H1 (cell line): ENCODE measurements around the gene MBP. TPM values are rescaled to one million over a fixed set of nuclear protein-coding genes. Genes with fewer than 3 reads are reported as not detected.

Source experiments
- ASH2L ChIP-seq: fragments of 200-600, 300-600 bp; sonication (generic); IDR thresholded peaks from one replicate; pipeline ENCODE4 v1.7.1; 2017; ENCODE audit warnings: low read length
- BCL11A ChIP-seq, 2 experiments: IDR thresholded peaks; one replicate each; pipeline ENCODE4 v1.6.1; 2011; ENCODE audit warnings: low read depth in 2 of 2, low read length in 2 of 2, mild to moderate bottlenecking in 2 of 2
- CBX5 ChIP-seq: fragments of 300-800, 300-1000 bp; sonication (generic); IDR thresholded peaks from 2 replicates; pipeline ENCODE4 v1.7.1; 2016; ENCODE audit warnings: antibody characterized with exemption, low read length, low read depth
- CTBP2 ChIP-seq: IDR thresholded peaks from 2 replicates; pipeline ENCODE4 v1.7.0; 2011; ENCODE audit warnings: borderline replicate concordance, mild to moderate bottlenecking, moderate library complexity, mixed read lengths, low read length; ENCODE audit not compliant: insufficient read depth, insufficient read length
- FOSL1 ChIP-seq: IDR thresholded peaks from 2 replicates; pipeline ENCODE4 v1.6.1; 2011; ENCODE audit warnings: mild to moderate bottlenecking, low read depth, low read length, moderate library complexity; ENCODE audit not compliant: insufficient read depth
- POU5F1 ChIP-seq: IDR thresholded peaks from 2 replicates; pipeline ENCODE4 v1.6.1; 2011; ENCODE audit warnings: low read depth, mild to moderate bottlenecking, low read length, moderate library complexity
- RBBP5 ChIP-seq: IDR thresholded peaks from 2 replicates; pipeline ENCODE4 v1.7.1; 2012; ENCODE audit warnings: low read depth, mild to moderate bottlenecking, inconsistent platforms, low read length, moderate library complexity, borderline replicate concordance
- TCF12 ChIP-seq: IDR thresholded peaks from 2 replicates; pipeline ENCODE4 v1.6.1; 2011; ENCODE audit warnings: low read depth, mild to moderate bottlenecking, low read length
- YY1 ChIP-seq: IDR thresholded peaks from 2 replicates; pipeline ENCODE4 v1.6.1; 2011; ENCODE audit warnings: low read depth, mild to moderate bottlenecking, low read length
- polyA plus RNA-seq, 7 experiments: library from polyadenylated mRNA; depleted of rRNA in 3 of 7; stranded (reverse) in 5 of 7; unstranded in 2 of 7; fragments of >200 nt in 5 of 7; fragments of 200-250 nt in 2 of 7; gene quantifications; 1 replicate in 5 of 7; 2 replicates in 1 of 7; 4 replicates in 1 of 7; pipeline versions ENCODE4 v1.2.1 to v1.2.3, GENCODE V29; 2011 to 2013; ENCODE audit warnings: missing spikeins in 2 of 7, mixed read lengths in 2 of 7
- total RNA-seq: library from RNA; stranded (reverse); fragmentation: NEBNext Ultra II Directional; extraction: Animal tissue kit (Norgen Biotek cat#: 25700); gene quantifications from 2 replicates; pipeline ENCODE4 v1.2.1, GENCODE V29; 2021
- TF ChIP-seq, protein P1 (sequence below): fragments of 300-600 bp; sonication (generic); IDR thresholded peaks from 2 replicates; pipeline ENCODE4 v1.7.1; 2012; ENCODE audit warnings: low read length, moderate library complexity, mild to moderate bottlenecking, inconsistent platforms; ENCODE audit not compliant: insufficient replicate concordance
- TF ChIP-seq, protein P2 (sequence below): IDR thresholded peaks from 2 replicates; pipeline ENCODE4 v1.6.1; 2011; ENCODE audit warnings: low read length, improper control_type of control experiment

MBP gene
- total and polyA plus RNA-seq, 2 of the 8 experiments (the other 6 are each of a cell fraction or from before 2014, with no cell fraction given): 7.7 to 19.2 TPM

DNA sequence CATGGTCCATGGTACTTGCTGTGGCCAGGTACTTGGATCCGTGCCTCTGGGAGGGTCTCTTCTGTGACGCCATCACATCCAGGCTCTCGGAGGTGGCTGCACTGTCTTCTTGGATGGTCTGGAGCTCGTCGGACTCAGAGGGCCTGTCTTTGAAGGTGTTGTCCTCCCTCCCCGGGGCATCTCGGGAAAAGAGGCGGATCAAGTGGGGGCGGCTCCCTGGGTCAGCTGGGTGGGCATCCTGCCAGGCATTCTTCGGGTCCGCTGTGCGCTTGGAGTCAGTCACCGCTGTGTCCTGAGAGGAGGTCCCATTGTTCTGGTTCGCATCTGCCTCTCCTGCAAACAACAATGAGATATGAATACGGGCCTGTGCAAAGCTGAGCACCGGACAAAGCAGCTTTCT is 115.6 kb downstream of the MBP start (continued):
- TF ChIP-seq, protein P1, sequence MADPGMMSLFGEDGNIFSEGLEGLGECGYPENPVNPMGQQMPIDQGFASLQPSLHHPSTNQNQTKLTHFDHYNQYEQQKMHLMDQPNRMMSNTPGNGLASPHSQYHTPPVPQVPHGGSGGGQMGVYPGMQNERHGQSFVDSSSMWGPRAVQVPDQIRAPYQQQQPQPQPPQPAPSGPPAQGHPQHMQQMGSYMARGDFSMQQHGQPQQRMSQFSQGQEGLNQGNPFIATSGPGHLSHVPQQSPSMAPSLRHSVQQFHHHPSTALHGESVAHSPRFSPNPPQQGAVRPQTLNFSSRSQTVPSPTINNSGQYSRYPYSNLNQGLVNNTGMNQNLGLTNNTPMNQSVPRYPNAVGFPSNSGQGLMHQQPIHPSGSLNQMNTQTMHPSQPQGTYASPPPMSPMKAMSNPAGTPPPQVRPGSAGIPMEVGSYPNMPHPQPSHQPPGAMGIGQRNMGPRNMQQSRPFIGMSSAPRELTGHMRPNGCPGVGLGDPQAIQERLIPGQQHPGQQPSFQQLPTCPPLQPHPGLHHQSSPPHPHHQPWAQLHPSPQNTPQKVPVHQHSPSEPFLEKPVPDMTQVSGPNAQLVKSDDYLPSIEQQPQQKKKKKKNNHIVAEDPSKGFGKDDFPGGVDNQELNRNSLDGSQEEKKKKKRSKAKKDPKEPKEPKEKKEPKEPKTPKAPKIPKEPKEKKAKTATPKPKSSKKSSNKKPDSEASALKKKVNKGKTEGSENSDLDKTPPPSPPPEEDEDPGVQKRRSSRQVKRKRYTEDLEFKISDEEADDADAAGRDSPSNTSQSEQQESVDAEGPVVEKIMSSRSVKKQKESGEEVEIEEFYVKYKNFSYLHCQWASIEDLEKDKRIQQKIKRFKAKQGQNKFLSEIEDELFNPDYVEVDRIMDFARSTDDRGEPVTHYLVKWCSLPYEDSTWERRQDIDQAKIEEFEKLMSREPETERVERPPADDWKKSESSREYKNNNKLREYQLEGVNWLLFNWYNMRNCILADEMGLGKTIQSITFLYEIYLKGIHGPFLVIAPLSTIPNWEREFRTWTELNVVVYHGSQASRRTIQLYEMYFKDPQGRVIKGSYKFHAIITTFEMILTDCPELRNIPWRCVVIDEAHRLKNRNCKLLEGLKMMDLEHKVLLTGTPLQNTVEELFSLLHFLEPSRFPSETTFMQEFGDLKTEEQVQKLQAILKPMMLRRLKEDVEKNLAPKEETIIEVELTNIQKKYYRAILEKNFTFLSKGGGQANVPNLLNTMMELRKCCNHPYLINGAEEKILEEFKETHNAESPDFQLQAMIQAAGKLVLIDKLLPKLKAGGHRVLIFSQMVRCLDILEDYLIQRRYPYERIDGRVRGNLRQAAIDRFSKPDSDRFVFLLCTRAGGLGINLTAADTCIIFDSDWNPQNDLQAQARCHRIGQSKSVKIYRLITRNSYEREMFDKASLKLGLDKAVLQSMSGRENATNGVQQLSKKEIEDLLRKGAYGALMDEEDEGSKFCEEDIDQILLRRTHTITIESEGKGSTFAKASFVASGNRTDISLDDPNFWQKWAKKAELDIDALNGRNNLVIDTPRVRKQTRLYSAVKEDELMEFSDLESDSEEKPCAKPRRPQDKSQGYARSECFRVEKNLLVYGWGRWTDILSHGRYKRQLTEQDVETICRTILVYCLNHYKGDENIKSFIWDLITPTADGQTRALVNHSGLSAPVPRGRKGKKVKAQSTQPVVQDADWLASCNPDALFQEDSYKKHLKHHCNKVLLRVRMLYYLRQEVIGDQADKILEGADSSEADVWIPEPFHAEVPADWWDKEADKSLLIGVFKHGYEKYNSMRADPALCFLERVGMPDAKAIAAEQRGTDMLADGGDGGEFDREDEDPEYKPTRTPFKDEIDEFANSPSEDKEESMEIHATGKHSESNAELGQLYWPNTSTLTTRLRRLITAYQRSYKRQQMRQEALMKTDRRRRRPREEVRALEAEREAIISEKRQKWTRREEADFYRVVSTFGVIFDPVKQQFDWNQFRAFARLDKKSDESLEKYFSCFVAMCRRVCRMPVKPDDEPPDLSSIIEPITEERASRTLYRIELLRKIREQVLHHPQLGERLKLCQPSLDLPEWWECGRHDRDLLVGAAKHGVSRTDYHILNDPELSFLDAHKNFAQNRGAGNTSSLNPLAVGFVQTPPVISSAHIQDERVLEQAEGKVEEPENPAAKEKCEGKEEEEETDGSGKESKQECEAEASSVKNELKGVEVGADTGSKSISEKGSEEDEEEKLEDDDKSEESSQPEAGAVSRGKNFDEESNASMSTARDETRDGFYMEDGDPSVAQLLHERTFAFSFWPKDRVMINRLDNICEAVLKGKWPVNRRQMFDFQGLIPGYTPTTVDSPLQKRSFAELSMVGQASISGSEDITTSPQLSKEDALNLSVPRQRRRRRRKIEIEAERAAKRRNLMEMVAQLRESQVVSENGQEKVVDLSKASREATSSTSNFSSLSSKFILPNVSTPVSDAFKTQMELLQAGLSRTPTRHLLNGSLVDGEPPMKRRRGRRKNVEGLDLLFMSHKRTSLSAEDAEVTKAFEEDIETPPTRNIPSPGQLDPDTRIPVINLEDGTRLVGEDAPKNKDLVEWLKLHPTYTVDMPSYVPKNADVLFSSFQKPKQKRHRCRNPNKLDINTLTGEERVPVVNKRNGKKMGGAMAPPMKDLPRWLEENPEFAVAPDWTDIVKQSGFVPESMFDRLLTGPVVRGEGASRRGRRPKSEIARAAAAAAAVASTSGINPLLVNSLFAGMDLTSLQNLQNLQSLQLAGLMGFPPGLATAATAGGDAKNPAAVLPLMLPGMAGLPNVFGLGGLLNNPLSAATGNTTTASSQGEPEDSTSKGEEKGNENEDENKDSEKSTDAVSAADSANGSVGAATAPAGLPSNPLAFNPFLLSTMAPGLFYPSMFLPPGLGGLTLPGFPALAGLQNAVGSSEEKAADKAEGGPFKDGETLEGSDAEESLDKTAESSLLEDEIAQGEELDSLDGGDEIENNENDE: no peak
- TF ChIP-seq ASH2L (no peak), CTBP2 (no peak), TCF12 (no peak), BCL11A (IDR thresholded peaks at IDR 0.05; ENCODE audit: low read depth in 2 of 2, low read length in 2 of 2) (no peak), YY1 (no peak), CBX5 (no peak), POU5F1 (no peak), RBBP5 (no peak), FOSL1 (no peak)
- TF ChIP-seq, protein P2, sequence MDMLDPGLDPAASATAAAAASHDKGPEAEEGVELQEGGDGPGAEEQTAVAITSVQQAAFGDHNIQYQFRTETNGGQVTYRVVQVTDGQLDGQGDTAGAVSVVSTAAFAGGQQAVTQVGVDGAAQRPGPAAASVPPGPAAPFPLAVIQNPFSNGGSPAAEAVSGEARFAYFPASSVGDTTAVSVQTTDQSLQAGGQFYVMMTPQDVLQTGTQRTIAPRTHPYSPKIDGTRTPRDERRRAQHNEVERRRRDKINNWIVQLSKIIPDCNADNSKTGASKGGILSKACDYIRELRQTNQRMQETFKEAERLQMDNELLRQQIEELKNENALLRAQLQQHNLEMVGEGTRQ: no peak
